Measurements from ENCODE around the gene CACNA1C.

Gene CACNA1C

GRCh38 chr12:2256915-2257314 lies 204.1 kb downstream of the CACNA1C start:
- no peak for DNase-seq (ENCODE audit: low read depth in 2 of 2)

GRCh38 chr12:2258025-2258424 lies 205.2 kb downstream of the CACNA1C start:
- DNase-seq (ENCODE audit: low read depth in 2 of 2): no peak

GRCh38 chr12:2259369-2259768 lies 206.6 kb downstream of the CACNA1C start:
- DNase-seq (ENCODE audit: low read depth in 2 of 2): no peak

GRCh38 chr12:2260441-2260840 lies 207.7 kb downstream of the CACNA1C start:
- no peak for DNase-seq (ENCODE audit: low read depth in 2 of 2)

GRCh38 chr12:2261708-2262107 lies 208.9 kb downstream of the CACNA1C start:
- DNase-seq (ENCODE audit: low read depth in 2 of 2): no peak

- DNase-seq (ENCODE audit: low read depth in 2 of 2): no peak
Observed at GRCh38 chr12:2262449-2262848, 209.7 kb downstream of the CACNA1C start.

GRCh38 chr12:2263901-2264300 lies 211.1 kb downstream of the CACNA1C start:
- no peak for DNase-seq (ENCODE audit: low read depth in 2 of 2)

GRCh38 chr12:2264651-2265232 lies 212.0 kb downstream of the CACNA1C start:
- DNase-seq (ENCODE audit: low read depth in 2 of 2): no peak

GRCh38 chr12:2265461-2266167 lies 212.8 kb downstream of the CACNA1C start:
- no peak for DNase-seq (ENCODE audit: low read depth in 2 of 2)

- no peak for DNase-seq (ENCODE audit: low read depth in 2 of 2)
Observed at GRCh38 chr12:2266666-2267620, 214.2 kb downstream of the CACNA1C start.

GRCh38 chr12:2267703-2268470 lies 215.1 kb downstream of the CACNA1C start:
- DNase-seq (ENCODE audit: low read depth in 2 of 2): no peak

GRCh38 chr12:2268471-2269286 lies 215.9 kb downstream of the CACNA1C start:
- no peak for DNase-seq (ENCODE audit: low read depth in 2 of 2)

GRCh38 chr12:2270846-2271245 lies 218.1 kb downstream of the CACNA1C start:
- DNase-seq (ENCODE audit: low read depth in 2 of 2): no peak

- no peak for DNase-seq (ENCODE audit: low read depth in 2 of 2)
Observed at GRCh38 chr12:2271961-2272360, 219.2 kb downstream of the CACNA1C start.

- no peak for DNase-seq (ENCODE audit: low read depth in 2 of 2)
Observed at GRCh38 chr12:2273288-2273687, 220.5 kb downstream of the CACNA1C start.

- no peak for DNase-seq (ENCODE audit: low read depth in 2 of 2)
Observed at GRCh38 chr12:2273751-2274150, 221.0 kb downstream of the CACNA1C start.

- no peak for DNase-seq (ENCODE audit: low read depth in 2 of 2)
Observed at GRCh38 chr12:2274733-2275132, 221.9 kb downstream of the CACNA1C start.

- DNase-seq (ENCODE audit: low read depth in 2 of 2): no peak
Observed at GRCh38 chr12:2276288-2277033, 223.7 kb downstream of the CACNA1C start.

GRCh38 chr12:2277492-2278155 lies 224.8 kb downstream of the CACNA1C start:
- DNase-seq (ENCODE audit: low read depth in 2 of 2): no peak

GRCh38 chr12:2281446-2281845 lies 228.7 kb downstream of the CACNA1C start:
- DNase-seq (ENCODE audit: low read depth in 2 of 2): no peak

All from stimulated activated CD8-positive, alpha-beta memory T cell treated with anti-CD3 and anti-CD28 coated beads, Interleukin-2, amount 100 ng/mL, for 1 hour (primary cell).